Stimulated activated CD4-positive, alpha-beta T cell treated with anti-CD3 and anti-CD28 coated beads, Interleukin-15, amount 100 ng/mL, for 1 hour (primary cell): ENCODE results near the gene FIZ1.
"Not testable (repeated sequence)": the region's sequence is repeated elsewhere in the genome, so short reads cannot be mapped to it uniquely, and the experiment has no call there.

ENCODE experiments used
- DNase-seq, 2 donors: peaks; one replicate each; pipeline ENCODE4 v3.0.0-alpha.2; 2020; ENCODE audit warnings: low read depth in 1 of 2, low spot score in 1 of 2

The FIZ1 gene

GRCh38 chr19:55596304-55596703, 3.0 kb downstream of the FIZ1 start:
- no peak for DNase-seq

DNA sequence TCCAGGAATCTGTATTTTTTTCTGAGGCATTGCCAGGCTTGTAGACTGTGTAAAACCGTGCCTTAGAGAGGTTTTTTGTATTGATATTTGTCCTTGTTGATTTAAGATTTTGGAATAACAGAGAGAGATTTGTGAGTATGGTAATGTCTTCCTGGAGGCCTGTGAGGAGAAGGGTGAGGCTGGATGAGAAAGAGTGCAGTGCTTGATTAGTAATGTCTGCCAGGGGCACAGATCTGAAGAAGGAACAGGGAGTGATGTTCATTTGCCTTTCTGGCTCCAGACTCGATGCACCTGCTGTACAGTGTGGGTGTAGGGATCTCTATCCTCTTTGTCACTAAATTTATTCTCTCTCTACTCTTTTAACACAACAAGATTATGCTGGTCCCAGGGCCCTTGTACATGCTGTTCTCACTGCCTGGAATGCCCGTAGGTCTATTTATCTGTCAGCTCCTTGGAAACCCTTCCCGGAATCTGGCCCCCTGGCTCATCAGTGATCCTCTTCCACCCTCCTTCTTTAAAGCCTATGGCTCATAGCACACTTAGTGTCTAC, 4.2 kb downstream of the FIZ1 start:
- DNase-seq: no peak

- no peak for DNase-seq
These were observed 6.1 kb downstream of the FIZ1 start for GRCh38 chr19:55593096-55593772.

DNA sequence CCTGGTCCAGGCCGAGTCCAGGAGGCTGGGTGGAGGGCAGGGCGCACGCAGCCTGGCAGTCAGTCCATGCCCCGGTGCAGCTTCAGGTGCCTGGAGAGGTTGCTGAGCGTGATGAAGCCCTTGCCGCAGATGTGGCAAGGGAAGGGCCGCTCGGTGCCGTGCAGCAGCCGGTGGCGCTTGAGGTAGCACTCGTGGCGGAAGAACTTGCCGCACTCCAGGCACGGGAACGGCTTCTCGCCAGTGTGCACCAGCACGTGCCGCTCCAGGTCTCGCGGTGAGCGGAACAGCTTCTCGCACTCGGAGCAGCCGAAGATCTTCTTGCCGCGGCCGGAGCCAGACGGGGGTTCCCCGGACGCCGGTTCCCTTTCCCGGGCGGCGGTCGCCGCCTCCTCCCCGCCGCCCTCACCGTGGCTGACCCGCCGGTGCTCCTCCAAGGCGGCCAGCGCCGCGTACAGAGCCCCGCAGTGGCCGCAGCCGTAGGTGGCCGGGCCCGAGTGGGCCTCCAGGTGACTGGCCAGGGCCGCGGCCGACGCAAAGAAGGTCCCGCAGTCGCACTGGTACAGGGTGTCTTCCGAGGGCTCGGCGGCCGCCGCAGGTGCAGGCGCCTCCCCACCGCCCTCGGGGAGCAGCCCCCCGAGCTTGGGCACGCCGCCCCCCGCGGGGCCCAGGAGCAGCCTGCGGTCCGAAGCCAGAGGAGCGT, 6.8 kb downstream of the FIZ1 start:
- DNase-seq: no peak

DNA sequence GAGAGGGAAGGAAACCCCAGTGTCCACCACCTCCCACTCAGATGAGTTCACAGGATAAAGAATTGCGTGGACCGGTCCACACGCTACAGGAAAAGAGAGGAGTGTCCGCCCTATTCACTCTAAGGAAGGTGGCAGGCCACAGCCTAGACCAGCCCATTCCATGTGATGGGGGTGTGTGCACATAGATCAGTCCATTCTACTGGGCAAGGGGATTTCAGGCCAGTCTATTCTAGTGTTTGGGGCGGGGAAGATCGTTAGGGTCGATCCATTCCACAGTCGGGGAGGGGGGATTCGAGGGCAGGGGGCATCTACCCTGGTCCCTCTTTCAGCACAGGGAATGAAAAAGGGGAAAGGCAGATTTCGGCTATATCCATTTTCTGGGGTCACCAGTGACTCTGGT, 7.8 kb downstream of the FIZ1 start:
- DNase-seq: no peak

DNA sequence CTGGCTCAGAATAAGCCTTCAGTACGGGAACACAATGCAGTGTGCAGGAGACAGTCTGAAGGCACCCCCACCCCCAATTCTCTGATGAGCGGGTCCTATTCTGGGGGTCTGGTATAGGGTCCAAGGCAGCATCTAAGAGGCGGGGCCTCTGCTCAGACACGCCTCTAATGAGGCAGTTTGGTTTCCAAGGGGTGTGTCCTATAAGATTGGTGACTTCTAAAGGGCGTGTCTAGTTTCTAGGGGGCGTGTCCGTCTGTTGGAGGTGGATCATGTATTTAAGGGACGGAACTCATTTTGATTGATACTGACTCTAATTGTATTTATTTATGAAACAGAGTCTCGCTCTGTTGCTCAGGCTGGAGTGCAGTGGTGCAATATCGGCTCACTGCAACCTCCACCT, 8.7 kb downstream of the FIZ1 start:
- no peak for DNase-seq

DNA sequence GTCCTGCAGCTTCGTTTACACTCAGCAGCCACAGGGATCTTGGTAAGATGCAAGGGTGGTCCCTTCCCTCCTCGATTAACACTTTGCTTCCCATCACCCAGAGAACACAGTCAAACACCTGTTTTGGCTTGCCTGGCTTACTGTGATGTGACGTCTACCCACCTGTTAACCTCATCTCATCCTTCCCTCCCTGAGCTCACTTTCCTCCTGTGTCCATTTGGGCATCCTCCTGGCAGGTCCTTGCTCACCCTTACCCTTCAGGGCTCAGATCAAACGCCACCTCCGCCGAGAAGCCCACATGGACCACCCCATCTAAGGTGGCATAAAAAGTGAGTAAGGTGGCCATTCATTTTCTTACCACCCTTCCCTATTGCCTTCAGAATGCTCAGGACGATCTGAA, 9.2 kb downstream of the FIZ1 start:
- no peak for DNase-seq

GRCh38 chr19:55588738-55589137, 10.6 kb downstream of the FIZ1 start:
- no peak for DNase-seq

GRCh38 chr19:55586976-55587668, 12.2 kb downstream of the FIZ1 start:
- peak; percentile 81 to 90 for DNase-seq

GRCh38 chr19:55585658-55586339, 13.5 kb downstream of the FIZ1 start:
- DNase-seq: peak in 1 of 2 donors; percentile 53

DNA sequence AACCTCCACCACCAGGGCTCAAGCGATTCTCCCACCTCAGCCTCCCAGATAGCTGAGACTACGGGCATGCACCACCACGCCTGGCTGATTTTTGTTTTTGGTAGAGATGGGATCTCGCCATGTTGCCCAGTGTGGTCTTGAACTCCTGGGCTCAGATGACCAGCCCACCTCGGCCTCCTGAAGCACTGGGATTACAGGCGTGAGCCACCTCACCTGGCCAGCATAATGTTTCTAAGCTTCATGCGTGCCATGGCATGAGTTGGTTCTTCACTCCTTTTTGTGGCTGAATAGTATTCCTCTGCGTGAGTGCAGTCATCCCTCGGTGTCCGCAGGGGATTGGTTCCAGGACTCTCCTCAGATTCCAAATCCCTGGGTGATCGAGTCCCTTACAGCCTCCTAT, 14.4 kb downstream of the FIZ1 start:
- DNase-seq: no peak

DNA sequence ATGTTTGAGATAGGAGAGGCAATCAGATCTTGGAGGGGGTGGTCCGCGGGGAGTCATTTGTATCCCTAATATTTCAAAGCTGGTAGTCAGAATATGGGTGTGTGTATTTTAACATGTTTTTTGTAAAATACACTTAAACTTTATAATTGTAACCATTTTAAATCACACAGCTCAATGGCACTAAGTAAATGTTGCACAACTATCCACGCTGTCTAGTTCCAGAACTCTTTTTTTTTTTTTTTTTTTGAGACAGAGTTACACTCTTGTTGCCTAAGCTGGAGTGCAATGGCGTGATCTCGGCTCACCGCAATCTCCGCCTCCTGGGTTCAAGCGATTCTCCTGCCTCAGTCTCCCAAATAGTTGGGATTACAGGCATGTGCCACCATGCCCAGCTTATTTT, 15.4 kb downstream of the FIZ1 start:
- DNase-seq: not testable (repeated sequence)

- DNase-seq: not testable (repeated sequence)
These were observed 17.0 kb downstream of the FIZ1 start for GRCh38 chr19:55582284-55582683.

DNA sequence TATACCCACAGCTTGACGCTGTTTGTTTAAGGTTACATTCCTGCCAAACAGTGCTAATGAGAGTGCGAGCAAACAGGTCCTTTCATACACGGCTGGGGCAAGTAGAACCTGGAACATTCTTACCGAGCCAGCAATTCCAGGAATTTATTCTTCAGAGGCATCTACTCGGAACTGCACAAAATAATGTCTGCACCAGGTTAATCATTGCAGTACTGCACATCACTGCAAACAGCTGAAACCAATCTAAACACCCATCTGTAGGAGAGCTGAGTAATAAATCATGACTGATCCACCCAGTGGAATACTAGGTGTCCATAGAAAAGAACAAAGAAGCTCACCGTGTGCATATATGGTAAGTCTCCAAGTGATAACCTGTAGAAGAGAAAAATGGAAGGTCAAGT, 17.5 kb downstream of the FIZ1 start:
- DNase-seq: no peak

DNA sequence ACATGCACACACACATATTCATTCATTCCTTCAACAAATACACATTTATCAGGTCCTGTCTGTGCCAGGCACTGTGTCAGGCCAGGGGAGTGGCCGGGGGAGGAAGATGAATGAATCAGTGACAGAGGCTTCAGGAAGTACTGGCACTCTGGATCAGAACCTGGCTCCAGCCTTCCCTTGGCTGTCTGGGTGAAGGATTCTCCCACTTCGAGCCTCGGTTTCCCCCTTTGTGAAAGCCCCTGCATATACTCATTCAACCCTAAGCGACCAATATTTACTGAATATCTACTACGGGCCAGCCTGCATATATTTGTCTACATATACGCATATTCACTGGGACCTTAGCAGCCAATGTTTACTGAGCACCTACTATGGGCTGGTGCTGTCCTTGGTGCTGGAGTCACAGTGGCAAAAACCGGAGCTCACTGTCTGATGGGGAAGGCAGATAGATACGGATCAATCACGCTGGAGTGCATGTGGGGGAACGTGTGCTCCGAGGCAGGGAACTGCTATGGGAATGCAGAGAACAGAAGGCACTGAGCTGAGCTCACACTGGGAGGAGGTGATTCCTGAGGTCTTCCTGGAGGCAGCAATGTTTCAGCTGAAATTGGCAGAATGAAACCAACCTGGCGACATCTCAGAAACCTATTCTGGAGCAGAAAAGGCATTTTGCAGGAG, 18.0 kb downstream of the FIZ1 start:
- DNase-seq: no peak

GRCh38 chr19:55580628-55581144, 18.6 kb downstream of the FIZ1 start, which contains the start of gene ZNF579:
ZNF579 (minus strand) TSS chr19:55580848; CDS start chr19:55579639, 1,209 bp downstream.
- peak; percentile 45 to 73 for DNase-seq

DNA sequence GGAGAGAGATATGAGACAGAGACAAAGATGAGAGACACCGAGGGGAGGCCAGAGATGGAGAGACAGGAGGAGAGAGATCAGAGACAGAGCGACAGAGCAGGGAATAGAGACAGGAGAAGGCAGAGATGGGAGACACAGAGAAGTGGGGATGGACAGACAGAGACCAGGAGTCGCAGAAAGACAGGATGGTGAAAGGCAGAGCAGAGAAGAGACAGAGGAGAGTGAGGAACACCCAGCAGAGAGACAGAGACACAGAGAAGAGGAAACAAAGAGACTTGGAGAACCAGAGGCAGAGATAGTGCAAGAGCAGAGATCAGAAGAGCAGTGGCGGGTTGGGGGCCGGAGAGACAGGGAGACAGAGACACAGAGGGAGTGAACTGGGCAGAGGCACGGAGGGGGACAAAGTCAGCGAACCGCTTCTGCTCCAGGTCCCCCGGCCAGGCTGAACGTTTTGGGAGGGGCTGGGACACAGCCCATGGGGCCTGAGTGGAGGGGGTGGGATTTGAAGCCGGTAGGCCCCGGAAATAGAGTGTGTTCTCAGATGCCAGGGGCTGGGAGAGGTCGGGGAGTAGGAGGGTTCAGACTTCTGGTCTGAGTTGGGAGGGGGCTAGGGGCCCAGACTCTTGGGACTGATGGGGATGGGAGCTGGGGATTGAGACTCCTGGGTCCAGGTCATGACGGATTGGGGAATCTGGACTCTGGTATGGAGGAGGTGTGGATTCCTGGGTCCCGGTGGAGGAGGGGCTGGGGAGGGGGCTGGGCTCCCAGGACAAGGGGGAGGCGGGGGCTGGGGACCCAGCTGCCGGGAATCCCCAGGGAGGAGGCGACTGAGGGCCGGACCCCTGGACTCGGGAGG, 19.3 kb downstream of the FIZ1 start:
- no peak for DNase-seq

GRCh38 chr19:55578761-55579747, 20.3 kb downstream of the FIZ1 start:
- no peak for DNase-seq
